DND-41 (cell line): ENCODE data around the gene MYOCOS.

Source experiments
- ATAC-seq: fragments of 200-7000 bp; cut with Tn5 transposase; 3 replicates; pipeline ENCODE4 v1.9.1; 2021; ENCODE audit warnings: low read depth; ENCODE audit not compliant: insufficient read depth
- DNase-seq: peaks from one replicate; pipeline ENCODE4 v3.0.0-alpha.2; 2020
- H2AFZ ChIP-seq: 2 replicates; pipeline ENCODE4 v1.6.0; 2012; ENCODE audit warnings: low read depth, low read length
- H3K27ac ChIP-seq: 2 replicates; pipeline ENCODE4 v1.5.1; 2012; ENCODE audit warnings: low read length, inconsistent platforms
- H3K27me3 ChIP-seq: fragments of 200-600 bp; sonication (generic); 2 replicates; pipeline ENCODE4 v1.6.0; 2012; ENCODE audit warnings: low read length, mild to moderate bottlenecking, inconsistent platforms; ENCODE audit not compliant: insufficient read depth, poor library complexity
- H3K36me3 ChIP-seq: 2 replicates; pipeline ENCODE4 v1.5.1; 2012; ENCODE audit warnings: low read length, inconsistent platforms; ENCODE audit not compliant: insufficient read depth
- H3K4me1 ChIP-seq: 2 replicates; pipeline ENCODE4 v1.5.1; 2012; ENCODE audit warnings: mild to moderate bottlenecking, low read length; ENCODE audit not compliant: insufficient read depth
- H3K4me2 ChIP-seq: 2 replicates; pipeline ENCODE4 v1.6.0; 2012; ENCODE audit warnings: mild to moderate bottlenecking, moderate library complexity, low read length, inconsistent platforms; ENCODE audit not compliant: insufficient read depth
- H3K4me3 ChIP-seq, 2 experiments: fragments of 200-600 bp in 1 of 2; shearing (Covaris generic) in 1 of 2; 2 replicates each; pipeline ENCODE4 v1.5.1; 2012 to 2016; ENCODE audit warnings: inconsistent platforms in 2 of 2, low read length in 2 of 2, mild to moderate bottlenecking in 2 of 2, low read depth in 1 of 2, moderate library complexity in 1 of 2
- H3K79me2 ChIP-seq: 2 replicates; pipeline ENCODE4 v1.6.0; 2012; ENCODE audit warnings: low read length, inconsistent platforms; ENCODE audit not compliant: insufficient read depth
- H3K9ac ChIP-seq: 2 replicates; pipeline ENCODE4 v1.6.0; 2012; ENCODE audit warnings: low read depth, mild to moderate bottlenecking, inconsistent platforms, low read length, moderate library complexity
- H3K9me3 ChIP-seq: 2 replicates; pipeline ENCODE4 v1.5.1; 2012; ENCODE audit warnings: low read length, moderate library complexity, mild to moderate bottlenecking, inconsistent platforms; ENCODE audit not compliant: insufficient read depth, severe bottlenecking
- H4K20me1 ChIP-seq: 2 replicates; pipeline ENCODE4 v1.6.0; 2012; ENCODE audit warnings: low read length; ENCODE audit not compliant: insufficient read depth
- CTCF ChIP-seq: IDR thresholded peaks from 2 replicates; pipeline ENCODE4 v1.5.1; 2012; ENCODE audit warnings: borderline replicate concordance, low read length, moderate library complexity, mild to moderate bottlenecking; ENCODE audit not compliant: poor library complexity, severe bottlenecking; ENCODE audit errors: extremely low read depth
- EZH2 ChIP-seq: IDR thresholded peaks from 3 replicates; pipeline ENCODE4 v1.6.1; 2012; ENCODE audit warnings: borderline replicate concordance, low read depth, mild to moderate bottlenecking, moderate library complexity, low read length, inconsistent platforms; ENCODE audit not compliant: severe bottlenecking

Gene MYOCOS

GRCh38 chr1:171645553-171646248 is 23.7 kb downstream of the MYOCOS start:
- TF ChIP-seq CTCF (no peak), EZH2 (no peak)
- H3K36me3 ChIP-seq = no peaks in the 10 kb centered on the region
- H3K9me3 ChIP-seq = no peaks in the 10 kb centered on the region
- H3K27me3 ChIP-seq = peaks cover 6% of the 10 kb centered on the region
- H3K4me2 ChIP-seq = no peak overlapping the region
- H3K4me3 ChIP-seq = no peak overlapping the region
- ATAC-seq (no peak), DNase-seq (no peak)
- H3K4me1 ChIP-seq = peaks cover 8% of the 10 kb centered on the region
- no peak overlapping the region for H3K27ac ChIP-seq
- no peak overlapping the region for H3K9ac ChIP-seq
- H2AFZ ChIP-seq = no peak overlapping the region
- no peaks in the 10 kb centered on the region for H4K20me1 ChIP-seq
- H3K79me2 ChIP-seq = no peaks in the 10 kb centered on the region

- Histone ChIP-seq H3K27ac (no peak overlapping the region), H2AFZ (no peak overlapping the region), H3K9ac (no peak overlapping the region), H3K9me3 (no peaks in the 10 kb centered on the region), H3K27me3 (peaks cover 4% of the 10 kb centered on the region), H3K4me1 (peaks cover 8% of the 10 kb centered on the region), H3K79me2 (no peaks in the 10 kb centered on the region), H4K20me1 (no peaks in the 10 kb centered on the region), H3K36me3 (no peaks in the 10 kb centered on the region), H3K4me2 (no peak overlapping the region), H3K4me3 (no peak overlapping the region)
- ATAC-seq (no peak), DNase-seq (no peak)
- TF ChIP-seq CTCF = no peak
- TF ChIP-seq EZH2 = no peak
Measured at GRCh38 chr1:171646249-171646560, 24.2 kb downstream of the MYOCOS start.

GRCh38 chr1:171652234-171652822 is 30.3 kb downstream of the MYOCOS start, which contains the start of gene MYOC:
TSS of gene MYOC (minus strand) at chr1:171652688. CDS start at chr1:171652611, 77 bp downstream.
- H3K79me2 ChIP-seq = no peaks in the 10 kb centered on the region
- no peak within 1 kb of the TSS for H3K4me3 ChIP-seq
- no peaks in the 10 kb centered on the region for H4K20me1 ChIP-seq
- no peak within 1 kb of the TSS for H3K27ac ChIP-seq
- H3K4me2 ChIP-seq = no peak within 1 kb of the TSS
- no peaks in the 10 kb centered on the region for H3K36me3 ChIP-seq
- H3K4me1 ChIP-seq = no peaks in the 10 kb centered on the region
- TF ChIP-seq CTCF (no peak), EZH2 (no peak)
- H3K9me3 ChIP-seq = no peaks in the 10 kb centered on the region
- H3K27me3 ChIP-seq = peaks cover 35% of the 10 kb centered on the region
- ATAC-seq (no peak), DNase-seq (no peak)
- no peak within 1 kb of the TSS for H3K9ac ChIP-seq
- H2AFZ ChIP-seq = no peak within 1 kb of the TSS
